H1 (cell line): ENCODE measurements around the gene UVRAG.

ENCODE experiments used
- ASH2L ChIP-seq: fragments of 200-600, 300-600 bp; sonication (generic); IDR thresholded peaks from one replicate; pipeline ENCODE4 v1.7.1; 2017; ENCODE audit warnings: low read length
- CTCF ChIP-seq, 3 experiments: IDR thresholded peaks; 1 replicate in 2 of 3; 2 replicates in 1 of 3; pipeline versions ENCODE4 v1.5.1 to v1.6.1; 2011; ENCODE audit warnings: low read length in 3 of 3, mild to moderate bottlenecking in 3 of 3, inconsistent platforms in 2 of 3, low read depth in 1 of 3, moderate library complexity in 1 of 3; ENCODE audit not compliant: insufficient read depth in 1 of 3; ENCODE audit errors: control extremely low read depth in 1 of 3
- EGR1 ChIP-seq: IDR thresholded peaks from 2 replicates; pipeline ENCODE4 v1.6.1; 2011; ENCODE audit warnings: low read depth, low read length, borderline replicate concordance
- MAX ChIP-seq: IDR thresholded peaks from 2 replicates; pipeline ENCODE4 v1.6.1; 2012; ENCODE audit warnings: inconsistent platforms
- RFX5 ChIP-seq: IDR thresholded peaks from 2 replicates; pipeline ENCODE4 v1.6.1; 2011; ENCODE audit warnings: low read depth, low read length, improper control_type of control experiment, borderline replicate concordance
- SP1 ChIP-seq: IDR thresholded peaks from 2 replicates; pipeline ENCODE4 v1.6.1; 2011; ENCODE audit warnings: low read depth, low read length
- TAF1 ChIP-seq: IDR thresholded peaks from 2 replicates; pipeline ENCODE4 v1.6.1; 2011; ENCODE audit warnings: mild to moderate bottlenecking, low read depth, low read length

GRCh38 chr11:75820645-75821044, 5.6 kb downstream of the UVRAG start:
- TF ChIP-seq ASH2L (no peak), EGR1 (no peak), CTCF (IDR thresholded peaks at IDR 0.05; ENCODE audit: control extremely low read depth in 1 of 3, insufficient read depth in 1 of 3, low read depth in 1 of 3, low read length in 3 of 3) (no peak), SP1 (no peak), TAF1 (no peak), RFX5 (no peak), MAX (no peak)
